Duodenal mucosa (tissue), 2 donors: ENCODE results near the gene GRAMD4.

Source experiments
- H3K27ac ChIP-seq: one replicate; pipeline ENCODE4 v1.7.0; 2013; ENCODE audit warnings: low read depth, low read length
- H3K27me3 ChIP-seq, 2 donors: one replicate each; pipeline ENCODE4 v1.7.0; 2013; ENCODE audit warnings: low read length in 2 of 2, control low read depth in 1 of 2; ENCODE audit not compliant: insufficient read depth in 2 of 2, control insufficient read depth in 1 of 2
- H3K36me3 ChIP-seq, 2 donors: one replicate each; pipeline ENCODE4 v1.7.0; 2013; ENCODE audit warnings: low read length in 2 of 2, control low read depth in 1 of 2; ENCODE audit not compliant: insufficient read depth in 2 of 2, control insufficient read depth in 1 of 2
- H3K4me1 ChIP-seq, 2 donors: one replicate each; pipeline ENCODE4 v1.7.0; 2013; ENCODE audit warnings: low read length in 2 of 2, control low read depth in 1 of 2; ENCODE audit not compliant: insufficient read depth in 2 of 2, control insufficient read depth in 1 of 2
- H3K4me3 ChIP-seq, 2 donors: one replicate each; pipeline ENCODE4 v1.7.0; 2013; ENCODE audit warnings: low read length in 2 of 2, low read depth in 1 of 2
- H3K9ac ChIP-seq, 2 donors: one replicate each; pipeline ENCODE4 v1.7.0; 2013; ENCODE audit warnings: low read length in 2 of 2, low read depth in 1 of 2
- H3K9me3 ChIP-seq, 2 donors: one replicate each; pipeline ENCODE4 v1.7.0; 2013; ENCODE audit warnings: low read length in 2 of 2, control low read depth in 1 of 2; ENCODE audit not compliant: control insufficient read depth in 1 of 2

The GRAMD4 gene

GRCh38 chr22:46663436-46664100 lies 43.4 kb downstream of the GRAMD4 start:
- Histone ChIP-seq H3K9me3 (no peaks in the 10 kb centered on the region), H3K9ac (no peak overlapping the region), H3K27me3 (no peaks in the 10 kb centered on the region), H3K4me3 (no peak overlapping the region), H3K36me3 (peaks cover 31 to 63% of the 10 kb centered on the region in 2 donors), H3K27ac (no peak overlapping the region), H3K4me1 (peaks cover 20 to 29% of the 10 kb centered on the region in 2 donors)

GRCh38 chr22:46664301-46664855 lies 44.2 kb downstream of the GRAMD4 start:
- H3K9me3 ChIP-seq = no peaks in the 10 kb centered on the region
- H3K27ac ChIP-seq = no peak overlapping the region
- H3K4me3 ChIP-seq = no peak overlapping the region
- no peak overlapping the region for H3K9ac ChIP-seq
- peaks cover 31 to 63% of the 10 kb centered on the region in 2 donors for H3K36me3 ChIP-seq
- peaks cover 20 to 28% of the 10 kb centered on the region in 2 donors for H3K4me1 ChIP-seq
- H3K27me3 ChIP-seq = no peaks in the 10 kb centered on the region

GRCh38 chr22:46665151-46665695 lies 45.0 kb downstream of the GRAMD4 start:
- Histone ChIP-seq H3K27ac (no peak overlapping the region), H3K36me3 (peaks cover 31 to 66% of the 10 kb centered on the region in 2 donors), H3K4me3 (no peak overlapping the region), H3K9ac (no peak overlapping the region), H3K27me3 (no peaks in the 10 kb centered on the region), H3K4me1 (peaks cover 15 to 20% of the 10 kb centered on the region in 2 donors), H3K9me3 (no peaks in the 10 kb centered on the region)

GRCh38 chr22:46665751-46666280 lies 45.6 kb downstream of the GRAMD4 start:
- Histone ChIP-seq H3K4me1 (peaks cover 9 to 14% of the 10 kb centered on the region in 2 donors), H3K36me3 (peaks cover 31 to 70% of the 10 kb centered on the region in 2 donors), H3K27me3 (no peaks in the 10 kb centered on the region), H3K4me3 (no peak overlapping the region), H3K9ac (no peak overlapping the region), H3K27ac (no peak overlapping the region), H3K9me3 (no peaks in the 10 kb centered on the region)

GRCh38 chr22:46666577-46667244 lies 46.5 kb downstream of the GRAMD4 start:
- no peaks in the 10 kb centered on the region for H3K9me3 ChIP-seq
- H3K36me3 ChIP-seq = peaks cover 31 to 70% of the 10 kb centered on the region in 2 donors
- no peak overlapping the region for H3K4me3 ChIP-seq
- no peak overlapping the region for H3K9ac ChIP-seq
- peaks cover under 1 to 6% of the 10 kb centered on the region in 2 donors for H3K4me1 ChIP-seq
- no peak overlapping the region for H3K27ac ChIP-seq
- H3K27me3 ChIP-seq = no peaks in the 10 kb centered on the region

- Histone ChIP-seq H3K4me3 (no peak overlapping the region), H3K36me3 (peaks cover 31 to 70% of the 10 kb centered on the region in 2 donors), H3K27ac (no peak overlapping the region), H3K27me3 (no peaks in the 10 kb centered on the region), H3K9ac (no peak overlapping the region), H3K4me1 (peaks cover 2 to 4% of the 10 kb centered on the region in 2 donors), H3K9me3 (no peaks in the 10 kb centered on the region)
Measured at GRCh38 chr22:46667245-46667623, 47.0 kb downstream of the GRAMD4 start.

- H3K36me3 ChIP-seq = peaks cover 31 to 66% of the 10 kb centered on the region in 2 donors
Measured at GRCh38 chr22:46668116-46668515, 47.9 kb downstream of the GRAMD4 start.

GRCh38 chr22:46669201-46669600 lies 49.0 kb downstream of the GRAMD4 start:
- Histone ChIP-seq H3K9ac (no peak overlapping the region), H3K36me3 (peaks cover 34 to 66% of the 10 kb centered on the region in 2 donors), H3K27ac (no peak overlapping the region), H3K9me3 (no peaks in the 10 kb centered on the region), H3K4me3 (no peak overlapping the region), H3K27me3 (no peaks in the 10 kb centered on the region), H3K4me1 (peaks cover 7 to 9% of the 10 kb centered on the region in 2 donors)

More at GRCh38 chr22:46668116-46668515, 47.9 kb downstream of the GRAMD4 start:
- Histone ChIP-seq H3K27me3 (no peaks in the 10 kb centered on the region), H3K4me3 (no peak overlapping the region), H3K9ac (no peak overlapping the region), H3K27ac (no peak overlapping the region), H3K9me3 (no peaks in the 10 kb centered on the region), H3K4me1 (peaks cover 7 to 9% of the 10 kb centered on the region in 2 donors)

GRCh38 chr22:46671824-46672432 lies 51.7 kb downstream of the GRAMD4 start:
- Histone ChIP-seq H3K4me3 (no peak overlapping the region), H3K9ac (no peak overlapping the region), H3K27me3 (no peaks in the 10 kb centered on the region), H3K9me3 (no peaks in the 10 kb centered on the region), H3K4me1 (peaks cover 7 to 9% of the 10 kb centered on the region in 2 donors), H3K27ac (no peak overlapping the region), H3K36me3 (peaks cover 19 to 65% of the 10 kb centered on the region in 2 donors)
